Neural cell (in vitro differentiated cells): Measurements from ENCODE around the gene SASH3. TPM values are rescaled to one million over a fixed set of nuclear protein-coding genes. Genes with fewer than 3 reads are reported as not detected.

Source experiments
- H2AFZ ChIP-seq: fragments of 200-600, 300-800 bp; sonication (generic), shearing (Covaris generic); 2 replicates; pipeline ENCODE4 v1.6.0; 2014; ENCODE audit warnings: low read depth, mild to moderate bottlenecking, antibody characterized with exemption, low read length, moderate library complexity
- H3F3A ChIP-seq: fragments of 200-600 bp; shearing (Covaris generic); 2 replicates; pipeline ENCODE4 v1.6.1; 2016; ENCODE audit warnings: mild to moderate bottlenecking, moderate library complexity, mixed read lengths, antibody characterized with exemption, low read length; ENCODE audit not compliant: insufficient read depth, poor library complexity, severe bottlenecking
- H3K27ac ChIP-seq: fragments of 200-600, 300-800 bp; sonication (generic), shearing (Covaris generic); 2 replicates; pipeline ENCODE4 v1.5.1; 2014; ENCODE audit warnings: mild to moderate bottlenecking, low read length, moderate library complexity
- H3K27me3 ChIP-seq: fragments of 300-800, 200-600 bp; sonication (generic), shearing (Covaris generic); 2 replicates; pipeline ENCODE4 v1.6.0; 2014; ENCODE audit warnings: mild to moderate bottlenecking, low read depth, low read length, moderate library complexity; ENCODE audit not compliant: insufficient read depth
- H3K36me3 ChIP-seq: fragments of 300-800, 200-600 bp; sonication (generic), shearing (Covaris generic); 2 replicates; pipeline ENCODE4 v1.5.1; 2014; ENCODE audit warnings: mild to moderate bottlenecking, antibody characterized with exemption, low read length, moderate library complexity; ENCODE audit not compliant: insufficient read depth
- H3K4me2 ChIP-seq: fragments of 300-800, 200-600 bp; sonication (generic), shearing (Covaris generic); 2 replicates; pipeline ENCODE4 v1.6.0; 2014; ENCODE audit warnings: mild to moderate bottlenecking, low read length
- H3K4me3 ChIP-seq: fragments of 300-800, 200-600 bp; sonication (generic), shearing (Covaris generic); 2 replicates; pipeline ENCODE4 v1.5.1; 2014; ENCODE audit warnings: mild to moderate bottlenecking, low read length, moderate library complexity
- H3K79me2 ChIP-seq: fragments of 200-600 bp; shearing (Covaris generic); replicated peaks from 2 replicates; pipeline ENCODE4 v1.6.0; 2014; ENCODE audit warnings: mild to moderate bottlenecking, low read length, moderate library complexity; ENCODE audit not compliant: insufficient read depth
- H3K9ac ChIP-seq: fragments of 300-800, 200-600 bp; sonication (generic), shearing (Covaris generic); 2 replicates; pipeline ENCODE4 v1.6.1; 2016; ENCODE audit warnings: mild to moderate bottlenecking, low read length, mixed read lengths
- H3K9me2 ChIP-seq: fragments of 200-600 bp; shearing (Covaris generic); 2 replicates; pipeline ENCODE4 v1.6.1; 2016; ENCODE audit warnings: mild to moderate bottlenecking, low read length, mixed read lengths; ENCODE audit not compliant: insufficient read depth
- H3K9me3 ChIP-seq: fragments of 200-600, 300-800 bp; sonication (generic), shearing (Covaris generic); 2 replicates; pipeline ENCODE4 v1.6.1; 2016; ENCODE audit warnings: mild to moderate bottlenecking, mixed run types, low read length, moderate library complexity, mixed read lengths
- H4K20me1 ChIP-seq: fragments of 200-600 bp; shearing (Covaris generic); 2 replicates; pipeline ENCODE4 v1.6.1; 2016; ENCODE audit warnings: mild to moderate bottlenecking, mixed run types; ENCODE audit not compliant: insufficient read depth
- CTCF ChIP-seq: fragments of 450-650 bp; IDR thresholded peaks from 2 replicates; pipeline ENCODE4 v1.5.1; 2014; ENCODE audit warnings: antibody characterized with exemption, mild to moderate bottlenecking, moderate library complexity; ENCODE audit not compliant: poor library complexity, severe bottlenecking
- EP300 ChIP-seq: fragments of 450-650 bp; conservative IDR thresholded peaks from 2 replicates; pipeline ENCODE4 v1.6.1; 2014; ENCODE audit warnings: antibody characterized with exemption, mild to moderate bottlenecking, moderate library complexity; ENCODE audit not compliant: poor library complexity, severe bottlenecking
- EZH2 ChIP-seq: fragments of 200-600, 300-800 bp; shearing (Covaris generic), sonication (generic); IDR thresholded peaks from 2 replicates; pipeline ENCODE4 v1.6.1; 2014; ENCODE audit warnings: antibody characterized with exemption, low read length, borderline replicate concordance, mild to moderate bottlenecking; ENCODE audit not compliant: insufficient read depth, poor library complexity, severe bottlenecking
- MXI1 ChIP-seq: fragments of 450-650 bp; conservative IDR thresholded peaks from 2 replicates; pipeline ENCODE4 v1.6.1; 2014; ENCODE audit warnings: antibody characterized with exemption, mild to moderate bottlenecking; ENCODE audit not compliant: poor library complexity, severe bottlenecking
- POLR2AphosphoS5 ChIP-seq: IDR thresholded peaks from 2 replicates; pipeline ENCODE4 v1.6.1; 2012
- RAD21 ChIP-seq: fragments of 450-650 bp; conservative IDR thresholded peaks from 2 replicates; pipeline ENCODE4 v1.6.1; 2014; ENCODE audit warnings: antibody characterized with exemption, mild to moderate bottlenecking, moderate library complexity
- REST ChIP-seq: IDR thresholded peaks from 2 replicates; pipeline ENCODE4 v1.6.1; 2012; ENCODE audit warnings: borderline replicate concordance
- SMC3 ChIP-seq: fragments of 450-650 bp; conservative IDR thresholded peaks from 2 replicates; pipeline ENCODE4 v1.6.1; 2014; ENCODE audit warnings: antibody characterized with exemption, mild to moderate bottlenecking, moderate library complexity; ENCODE audit not compliant: poor library complexity
- TAF1 ChIP-seq: IDR thresholded peaks from 2 replicates; pipeline ENCODE4 v1.6.1; 2012; ENCODE audit warnings: low read depth
- polyA plus RNA-seq: library from polyadenylated mRNA; depleted of rRNA; stranded (reverse); fragments of >200 nt; gene quantifications from 2 replicates; pipeline ENCODE4 v1.2.3, GENCODE V29; 2014

Gene SASH3
- polyA plus RNA-seq, 1 donor from 2014 or later: not detected

GRCh38 chrX:129771266-129771995 is 8.3 kb upstream of the SASH3 start:
- Histone ChIP-seq H3K79me2 (no peaks in the 10 kb centered on the region), H3K9me3 (no peaks in the 10 kb centered on the region), H3K9ac (no peak overlapping the region), H2AFZ (no peak overlapping the region), H3K4me2 (no peak overlapping the region), H3K36me3 (no peaks in the 10 kb centered on the region), H4K20me1 (no peaks in the 10 kb centered on the region), H3K27ac (no peak overlapping the region), H3K9me2 (no peaks in the 10 kb centered on the region), H3F3A (no peaks in the 10 kb centered on the region), H3K4me3 (no peak overlapping the region), H3K27me3 (no peaks in the 10 kb centered on the region)
- TF ChIP-seq POLR2AphosphoS5: no peak
- TF ChIP-seq EZH2: no peak
- TF ChIP-seq TAF1: no peak
- TF ChIP-seq RAD21: no peak
- no peak for TF ChIP-seq EP300
- TF ChIP-seq MXI1: no peak
- TF ChIP-seq SMC3: no peak
- TF ChIP-seq REST: no peak
- TF ChIP-seq CTCF: no peak

GRCh38 chrX:129772796-129773431 is 6.8 kb upstream of the SASH3 start:
- H4K20me1 ChIP-seq: no peaks in the 10 kb centered on the region
- H3K9me2 ChIP-seq: no peaks in the 10 kb centered on the region
- H3K4me2 ChIP-seq: no peak overlapping the region
- H3K79me2 ChIP-seq: no peaks in the 10 kb centered on the region
- no peaks in the 10 kb centered on the region for H3K9me3 ChIP-seq
- H3K27ac ChIP-seq: no peak overlapping the region
- no peak overlapping the region for H3K4me3 ChIP-seq
- no peak for TF ChIP-seq SMC3
- TF ChIP-seq RAD21: no peak
- TF ChIP-seq REST: no peak
- no peak for TF ChIP-seq POLR2AphosphoS5
- TF ChIP-seq CTCF: no peak
- TF ChIP-seq EP300: no peak
- TF ChIP-seq TAF1: no peak
- no peak overlapping the region for H2AFZ ChIP-seq
- H3F3A ChIP-seq: no peaks in the 10 kb centered on the region
- no peaks in the 10 kb centered on the region for H3K27me3 ChIP-seq
- no peaks in the 10 kb centered on the region for H3K36me3 ChIP-seq
- H3K9ac ChIP-seq: no peak overlapping the region
